Measurements from ENCODE around the gene RPTOR.
"Not testable (repeated sequence)": the region's sequence is repeated elsewhere in the genome, so short reads cannot be mapped to it uniquely, and the experiment has no call there.

The RPTOR gene

GRCh38 chr17:80724775-80725266 is 180.2 kb downstream of the RPTOR start:
- no peak for DNase-seq

GRCh38 chr17:80725517-80725916 is 180.9 kb downstream of the RPTOR start:
- no peak for DNase-seq

- DNase-seq, result no peak
Observed at GRCh38 chr17:80726558-80727408, 182.1 kb downstream of the RPTOR start.

- DNase-seq, result no peak
Observed at GRCh38 chr17:80727409-80727755, 182.7 kb downstream of the RPTOR start.

- no peak for DNase-seq
Observed at GRCh38 chr17:80729016-80729415, 184.4 kb downstream of the RPTOR start.

GRCh38 chr17:80729761-80730160 is 185.1 kb downstream of the RPTOR start:
- DNase-seq, result no peak

- DNase-seq, result no peak
Observed at GRCh38 chr17:80730739-80731138, 186.1 kb downstream of the RPTOR start.

- DNase-seq, result no peak
Observed at GRCh38 chr17:80731323-80731722, 186.7 kb downstream of the RPTOR start.

GRCh38 chr17:80732268-80732667 is 187.6 kb downstream of the RPTOR start:
- DNase-seq, result no peak

- no peak for DNase-seq
Observed at GRCh38 chr17:80737106-80738019, 192.7 kb downstream of the RPTOR start.

- DNase-seq, result no peak
Observed at GRCh38 chr17:80738020-80738808, 193.6 kb downstream of the RPTOR start.

- DNase-seq, result no peak
Observed at GRCh38 chr17:80738987-80739730, 194.5 kb downstream of the RPTOR start.

- no peak for DNase-seq
Observed at GRCh38 chr17:80740141-80740540, 195.5 kb downstream of the RPTOR start.

GRCh38 chr17:80742091-80742490 is 197.5 kb downstream of the RPTOR start:
- no peak for DNase-seq

- no peak for DNase-seq
Observed at GRCh38 chr17:80742581-80743180, 198.0 kb downstream of the RPTOR start.

- no peak for DNase-seq
Observed at GRCh38 chr17:80743181-80743771, 198.6 kb downstream of the RPTOR start.

- DNase-seq, result not testable (repeated sequence)
Observed at GRCh38 chr17:80743973-80744372, 199.3 kb downstream of the RPTOR start.

GRCh38 chr17:80744725-80745124 is 200.1 kb downstream of the RPTOR start:
- not testable (repeated sequence) for DNase-seq

GRCh38 chr17:80745183-80745582 is 200.5 kb downstream of the RPTOR start:
- no peak for DNase-seq

- DNase-seq, result no peak
Observed at GRCh38 chr17:80746262-80746935, 201.8 kb downstream of the RPTOR start.

- DNase-seq, result no peak
Observed at GRCh38 chr17:80747469-80747868, 202.8 kb downstream of the RPTOR start.

Measured in NCI-H2227 treated with DMSO at 0.1 percent for 48 hours (cell line).